HG03457 (cell line): ENCODE measurements around the gene CACNB4.
A peak's percentile ranks its signal among the peaks of the same experiment; 100 is the strongest.

Experiments
- ATAC-seq: cut with Tn5 transposase; IDR thresholded peaks from one replicate; pipeline ENCODE4 v1.9.1; 2021; ENCODE audit warnings: moderate number of reproducible peaks; ENCODE audit not compliant: unreplicated experiment

Gene CACNB4

DNA sequence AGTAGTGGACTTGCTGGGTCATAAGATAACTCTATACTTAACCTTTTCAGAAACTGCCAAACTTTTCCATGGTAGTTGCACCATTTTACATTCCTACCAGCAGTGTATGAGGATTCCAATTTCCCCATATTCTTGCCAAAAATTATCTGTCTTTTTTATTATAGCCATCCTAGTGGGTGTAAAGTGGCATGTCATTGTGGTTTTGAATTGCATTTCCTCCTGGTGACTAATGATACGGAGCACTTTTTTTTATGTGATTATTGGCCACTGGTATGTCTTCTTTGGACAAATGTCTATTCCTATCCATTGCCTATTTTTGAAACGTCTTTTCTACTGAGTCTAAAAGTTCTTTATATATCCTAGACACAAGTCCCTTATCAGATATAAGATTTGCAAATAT is 44.3 kb downstream of the CACNB4 start:
- ATAC-seq, result no peak

DNA sequence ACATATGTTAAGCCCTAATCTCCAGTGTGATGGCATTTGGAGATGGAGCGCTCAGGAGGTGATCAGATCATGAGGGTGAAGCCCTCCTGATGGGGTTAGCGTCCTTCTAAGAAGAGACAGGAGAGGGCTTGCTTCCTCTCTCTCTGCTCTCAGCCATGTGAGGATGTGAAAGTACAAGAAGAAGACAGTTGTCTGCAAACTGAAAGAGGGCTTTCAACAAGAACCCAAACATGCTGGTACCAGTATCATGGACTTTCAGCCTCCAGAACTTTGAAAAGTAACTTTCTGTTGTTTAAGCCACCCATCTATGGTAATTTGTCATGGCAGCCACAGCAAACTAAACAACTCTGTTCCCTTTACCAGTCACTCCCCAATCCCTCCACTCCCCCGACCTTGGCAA is 47.4 kb downstream of the CACNB4 start:
- no peak for ATAC-seq

DNA sequence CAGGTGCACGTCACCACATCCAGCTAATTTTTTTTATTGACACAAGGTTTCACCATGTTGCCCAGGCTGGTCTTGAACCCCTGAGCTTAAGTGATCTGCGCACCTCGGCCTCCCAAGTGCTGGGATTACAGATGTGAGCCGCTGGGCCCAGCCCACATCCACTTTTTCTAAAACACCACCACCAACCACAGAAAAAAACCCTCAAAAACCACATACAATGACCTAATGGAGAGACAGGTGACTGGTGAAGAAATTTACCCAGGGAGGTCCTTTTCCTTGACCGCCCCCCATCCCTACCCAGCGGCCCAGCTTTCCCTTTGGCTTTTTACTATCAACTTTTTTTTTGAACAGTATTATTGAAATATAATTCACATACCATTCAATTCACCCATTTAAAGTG is 47.9 kb downstream of the CACNB4 start:
- no peak for ATAC-seq

DNA sequence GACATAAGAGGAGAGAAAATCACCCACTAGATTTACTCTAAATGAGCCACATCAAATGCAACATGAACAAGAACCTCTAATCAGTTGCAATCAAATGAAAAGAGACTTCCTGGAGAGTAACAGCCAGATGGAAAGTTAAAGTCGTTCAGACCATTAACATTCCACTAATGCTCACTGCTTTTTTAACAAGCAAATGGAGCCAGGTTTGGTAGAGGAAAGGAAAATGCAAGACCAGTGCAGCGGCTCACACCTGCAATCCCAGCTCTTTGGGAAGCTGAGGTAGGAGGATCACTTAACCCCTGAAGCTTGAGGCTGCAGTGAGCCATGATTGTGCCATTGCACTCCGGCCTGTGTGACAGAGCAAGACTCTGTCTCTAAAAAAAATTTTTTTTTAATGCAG is 48.5 kb downstream of the CACNB4 start:
- no peak for ATAC-seq

DNA sequence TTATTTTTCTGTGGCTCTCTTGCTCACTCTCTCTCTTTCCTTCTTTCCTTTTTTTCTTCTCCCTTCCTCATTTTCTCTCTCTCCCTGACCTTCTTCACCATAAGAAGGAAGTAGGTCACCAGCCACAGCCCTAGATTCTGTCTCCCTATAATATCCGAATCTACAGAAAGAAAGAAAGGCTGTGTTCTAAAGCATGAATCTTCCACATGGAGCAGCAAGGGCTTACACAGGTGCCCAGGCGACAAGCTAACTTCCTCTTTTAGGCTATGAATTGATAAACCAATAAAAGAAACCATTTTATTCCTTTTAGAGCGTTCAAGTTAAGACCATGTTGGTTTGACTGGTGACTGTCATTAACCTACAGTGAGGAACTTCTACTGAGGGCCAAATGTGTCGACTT is 49.3 kb downstream of the CACNB4 start:
- no peak for ATAC-seq

DNA sequence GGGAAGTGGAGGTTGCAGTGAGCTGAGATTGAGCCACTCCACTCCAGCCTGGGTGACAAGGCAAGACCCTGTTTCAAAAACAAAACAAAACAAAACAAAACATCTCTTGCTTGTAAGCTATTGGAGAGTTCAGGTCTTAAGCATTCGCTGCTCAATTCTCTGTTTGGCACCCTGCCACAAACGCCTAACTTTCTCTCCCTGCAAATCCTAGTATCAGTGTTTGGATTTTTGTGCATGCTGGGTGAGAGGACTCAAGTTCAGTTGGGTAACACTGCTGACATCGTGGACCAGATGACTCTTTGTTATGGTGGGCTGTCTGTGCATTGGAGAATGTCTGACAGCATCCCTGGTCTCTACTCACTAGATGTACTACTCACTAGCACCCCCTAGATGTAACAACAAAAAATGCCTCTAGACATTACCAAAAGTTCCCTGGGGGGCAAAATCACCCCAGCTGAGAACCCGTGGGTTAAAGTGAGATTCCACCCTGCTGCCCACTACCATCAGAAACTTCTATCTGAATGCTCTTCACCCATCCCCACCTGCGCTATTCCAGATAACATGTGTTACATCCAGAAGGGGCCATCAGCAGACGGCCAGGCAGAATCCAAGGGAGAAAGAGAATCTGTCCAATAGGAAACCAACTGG is 50.9 kb downstream of the CACNB4 start:
- no peak for ATAC-seq

DNA sequence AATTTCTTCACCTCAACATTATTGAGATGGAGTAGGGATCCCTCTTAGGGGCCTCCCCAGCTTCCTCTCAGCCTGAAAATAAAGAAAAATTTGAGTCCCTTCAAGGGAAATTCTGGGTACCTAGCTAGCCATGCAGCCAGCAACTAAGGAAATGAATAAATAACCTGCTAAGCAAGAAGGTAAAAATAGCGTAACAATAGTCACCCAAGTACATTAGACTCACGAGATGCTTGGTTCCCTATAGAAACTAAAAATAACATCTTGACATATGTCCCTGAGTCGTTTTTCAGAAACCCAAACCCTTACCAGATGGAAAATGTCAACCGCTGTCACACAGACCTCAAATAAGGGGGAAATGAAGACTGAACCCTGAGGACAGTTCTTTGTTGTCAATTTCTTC is 51.9 kb downstream of the CACNB4 start:
- peak; percentile 70 for ATAC-seq

DNA sequence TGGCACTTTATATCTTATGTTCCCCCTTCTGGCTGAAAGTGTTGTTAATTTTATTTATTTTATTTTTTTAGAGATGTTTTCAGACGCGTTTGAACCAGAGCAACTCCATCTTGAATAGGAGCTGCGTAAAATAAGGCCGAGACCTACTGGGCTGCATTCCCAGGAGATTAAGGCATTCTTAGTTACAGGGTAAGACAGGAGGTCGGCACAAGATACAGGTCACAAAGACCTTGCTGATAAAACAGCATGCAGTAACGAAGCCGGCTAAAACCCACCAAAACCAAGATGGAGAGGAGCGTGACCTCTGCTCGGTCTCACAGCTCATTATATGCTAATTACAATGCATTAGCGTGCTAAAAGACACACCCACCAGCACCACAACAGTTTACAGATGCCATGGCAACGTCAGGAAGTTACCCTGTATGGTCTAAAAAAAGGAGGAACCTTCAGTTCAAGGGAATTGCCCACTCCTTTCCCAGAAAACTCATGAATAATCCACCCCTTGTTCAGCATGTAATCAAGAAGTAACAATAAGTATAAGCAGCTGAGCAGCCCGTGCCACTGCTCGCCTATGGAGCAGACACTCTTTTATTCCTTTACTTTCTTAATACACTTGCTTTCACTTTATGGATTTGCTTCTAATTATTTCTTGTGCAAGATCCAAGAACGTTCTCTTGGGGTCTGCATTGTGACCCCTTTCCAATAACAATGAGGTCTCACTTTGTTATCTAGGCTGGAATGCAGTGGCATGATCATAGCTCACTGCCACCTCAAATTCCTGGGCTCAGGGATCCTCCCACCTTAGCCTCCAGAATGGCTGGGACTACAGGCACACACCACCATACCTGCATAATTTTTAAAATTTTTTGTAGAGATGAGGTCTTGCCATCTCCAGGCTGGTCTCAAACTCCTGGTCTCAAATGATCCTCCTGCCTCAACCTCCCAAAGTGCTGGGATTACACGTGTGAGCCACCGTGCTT is 55.9 kb downstream of the CACNB4 start:
- ATAC-seq, result no peak

DNA sequence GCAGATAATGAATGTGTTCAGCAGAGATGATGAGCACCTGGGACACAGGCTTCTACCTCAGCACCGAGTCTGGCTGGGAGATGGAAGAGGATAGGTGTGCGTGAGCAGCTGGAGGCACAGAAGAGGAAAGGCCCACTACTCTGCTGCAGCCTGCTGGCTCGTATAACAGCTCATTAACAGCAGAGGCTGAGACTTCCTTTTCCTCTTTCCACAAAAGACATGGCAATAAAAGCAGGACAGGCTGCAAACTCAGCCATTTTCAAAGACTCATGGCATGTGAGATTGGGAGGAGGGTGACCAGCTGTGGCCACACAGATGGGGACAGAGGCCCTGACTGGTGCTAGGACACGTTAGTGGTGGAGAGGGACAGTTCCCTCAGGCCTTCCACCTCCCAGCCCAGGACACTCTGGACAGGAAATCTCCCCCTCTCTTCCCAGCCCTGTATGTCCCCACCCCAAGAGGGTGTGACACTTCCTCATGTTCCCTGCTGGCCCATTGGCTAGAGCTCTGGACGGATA is 60.3 kb downstream of the CACNB4 start:
- ATAC-seq, result no peak

DNA sequence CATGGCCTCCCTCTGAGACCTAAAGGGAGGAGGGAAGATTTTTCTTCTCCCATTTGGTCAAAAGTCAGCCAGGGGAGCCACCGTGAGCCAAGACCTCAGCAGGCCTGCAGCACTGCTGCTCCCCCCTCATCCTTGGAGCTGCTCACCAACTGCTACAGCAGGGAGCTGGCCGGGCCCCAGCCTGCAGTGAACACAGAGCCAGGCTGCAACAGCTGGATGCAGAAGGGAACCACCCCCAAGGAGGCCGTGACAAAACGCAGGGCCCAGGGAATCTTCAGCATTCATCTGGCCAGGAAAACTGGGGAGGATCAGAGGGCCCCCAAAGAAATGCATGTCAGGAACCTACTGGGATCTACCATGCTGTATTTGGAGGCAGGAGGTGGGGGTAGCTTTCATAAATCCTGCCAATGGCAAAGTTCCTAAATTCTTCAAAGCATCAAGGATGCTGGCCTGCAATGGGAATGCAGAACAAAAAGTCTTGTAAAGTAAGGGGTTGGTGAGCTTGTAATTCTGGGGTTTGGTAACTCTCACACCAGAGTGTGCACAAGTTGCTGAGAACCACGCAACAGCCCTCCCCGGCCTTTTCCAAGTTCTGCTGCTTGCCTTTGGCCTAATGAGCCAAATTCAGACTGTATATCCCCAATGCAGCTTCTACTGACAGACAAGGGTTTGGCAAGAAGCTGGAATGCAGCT is 61.0 kb downstream of the CACNB4 start:
- ATAC-seq, result no peak

DNA sequence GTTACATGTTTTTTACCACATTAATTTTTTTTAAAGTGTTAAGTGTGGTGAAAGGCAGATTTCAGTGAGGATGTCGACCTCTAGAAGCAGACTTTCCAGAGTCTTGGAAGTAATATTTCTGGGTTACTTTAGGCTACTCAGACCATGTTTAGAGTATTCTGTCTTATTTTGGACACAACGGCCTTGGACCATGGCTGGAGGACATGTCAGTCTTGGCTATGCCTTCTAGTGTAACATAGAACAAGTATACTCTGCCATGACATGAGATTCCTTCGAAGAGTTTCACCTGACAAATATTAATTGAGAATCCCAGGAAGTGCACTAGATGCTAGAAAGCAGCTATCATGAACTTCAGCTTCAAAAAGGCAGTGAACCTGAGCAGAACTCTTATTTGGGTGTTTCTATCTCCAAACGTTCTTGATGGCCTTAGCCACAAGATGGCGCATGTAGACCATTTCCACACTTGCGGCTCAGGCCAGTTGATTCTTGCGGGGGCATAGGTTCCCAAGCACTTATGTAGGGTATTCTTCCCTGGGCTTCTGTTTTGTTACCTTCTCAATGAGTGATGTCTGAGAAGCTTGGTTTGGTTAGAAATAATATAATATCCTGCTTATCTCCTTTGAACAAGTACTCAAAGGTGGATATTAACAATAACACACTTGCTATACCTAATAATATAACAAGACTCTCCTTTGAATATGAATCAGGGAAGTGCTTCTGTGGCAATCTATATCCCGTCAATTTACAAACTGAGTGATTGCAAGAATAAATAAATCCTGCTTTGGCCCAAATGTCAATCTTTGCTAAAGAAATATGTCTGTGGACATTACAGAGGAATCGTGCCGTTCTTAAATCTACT is 62.0 kb downstream of the CACNB4 start:
- ATAC-seq, result peak; percentile 57

DNA sequence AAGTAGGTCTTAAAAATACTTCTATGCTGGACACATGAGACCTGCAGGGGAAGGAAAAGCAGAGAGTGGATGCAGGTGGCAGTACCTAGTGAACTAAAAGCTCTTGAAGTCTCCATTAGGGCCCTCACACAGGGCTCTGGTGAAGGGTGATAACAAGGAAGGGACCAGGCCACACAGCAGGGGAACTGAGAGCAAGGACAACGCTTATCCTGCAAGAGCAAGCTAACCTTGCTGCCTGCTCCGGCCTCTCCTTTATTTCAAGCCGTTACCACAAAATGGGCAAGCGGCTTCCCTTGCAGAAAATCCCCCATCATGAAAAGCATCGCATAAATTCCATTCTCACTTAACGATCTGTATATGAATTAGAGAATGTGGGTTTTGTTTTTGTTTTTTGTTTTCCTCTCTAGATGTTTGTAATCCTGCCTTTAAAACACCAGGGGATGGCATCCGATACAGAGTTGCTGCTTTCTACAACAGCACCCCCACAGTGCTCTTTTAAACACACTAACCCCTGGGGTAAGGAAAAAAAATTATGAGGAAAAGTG is 64.5 kb downstream of the CACNB4 start:
- ATAC-seq, result no peak

DNA sequence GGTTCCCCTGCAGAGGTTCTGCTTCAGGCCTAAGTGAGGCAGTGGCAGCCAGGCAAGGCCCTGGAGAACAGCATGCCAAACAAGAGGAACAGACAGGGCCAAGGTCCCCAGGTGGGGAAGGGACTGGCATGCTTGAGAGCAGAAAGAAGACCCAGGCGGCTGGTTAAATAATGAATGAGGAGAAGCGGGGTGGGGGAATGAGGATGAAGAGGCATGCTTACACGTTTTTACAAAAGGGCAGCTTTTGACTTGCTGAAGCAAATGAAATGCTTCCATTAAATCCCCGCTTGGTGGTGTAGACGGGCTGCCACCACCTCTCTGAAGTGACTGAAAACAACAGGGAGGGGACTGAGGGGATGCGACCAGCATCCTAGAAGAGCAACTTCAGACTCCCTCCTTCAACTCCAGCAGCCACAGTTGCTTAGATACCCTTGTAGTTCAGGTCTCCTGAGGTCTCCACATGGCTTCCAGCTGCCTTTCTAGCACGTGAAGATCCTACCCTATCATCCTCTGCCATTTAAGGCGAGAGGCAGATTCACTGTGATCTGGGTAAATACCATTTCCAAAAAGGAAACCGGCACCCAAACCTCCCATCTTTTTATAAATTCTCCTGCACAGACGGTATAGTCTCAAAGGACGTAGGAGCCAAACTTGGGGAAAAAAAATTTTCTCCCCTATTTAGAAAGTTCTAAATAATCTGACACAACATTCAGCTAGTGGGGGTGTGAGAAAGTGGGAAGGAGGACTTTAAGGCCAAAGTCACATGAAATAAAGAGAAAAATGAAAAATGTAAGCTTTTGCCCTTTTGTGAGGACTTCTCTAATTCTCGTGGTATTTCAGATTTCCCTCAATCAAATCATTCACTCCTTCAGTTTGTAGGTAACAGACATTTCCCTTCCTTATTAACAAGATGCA is 65.6 kb downstream of the CACNB4 start:
- ATAC-seq, result no peak

DNA sequence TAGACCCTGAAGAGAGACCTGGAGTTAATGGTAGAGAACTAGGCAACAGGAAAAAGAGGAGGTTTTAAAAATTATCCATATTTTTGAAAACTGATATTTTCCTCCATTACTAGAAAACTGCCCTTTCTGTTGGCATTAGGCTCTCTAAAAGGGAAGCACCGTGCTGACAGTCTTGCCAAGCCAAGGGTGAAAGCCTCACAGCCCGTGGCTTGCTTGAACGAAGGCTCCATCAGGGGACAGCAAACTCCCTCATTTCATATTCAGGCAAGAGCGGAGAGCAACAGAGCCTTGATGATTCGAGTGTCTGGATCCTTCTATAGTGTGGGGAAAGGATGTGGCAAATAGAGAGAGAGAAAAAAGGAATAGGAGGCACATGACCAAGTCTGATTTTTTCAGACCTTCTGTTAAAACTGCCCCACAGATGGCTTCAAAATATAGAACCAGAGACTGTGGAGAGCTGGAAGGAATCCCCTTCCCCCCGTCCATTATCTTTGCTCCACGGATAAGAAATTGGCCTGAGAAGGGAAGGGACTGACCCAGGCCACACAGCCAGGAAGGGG is 67.0 kb downstream of the CACNB4 start:
- no peak for ATAC-seq

DNA sequence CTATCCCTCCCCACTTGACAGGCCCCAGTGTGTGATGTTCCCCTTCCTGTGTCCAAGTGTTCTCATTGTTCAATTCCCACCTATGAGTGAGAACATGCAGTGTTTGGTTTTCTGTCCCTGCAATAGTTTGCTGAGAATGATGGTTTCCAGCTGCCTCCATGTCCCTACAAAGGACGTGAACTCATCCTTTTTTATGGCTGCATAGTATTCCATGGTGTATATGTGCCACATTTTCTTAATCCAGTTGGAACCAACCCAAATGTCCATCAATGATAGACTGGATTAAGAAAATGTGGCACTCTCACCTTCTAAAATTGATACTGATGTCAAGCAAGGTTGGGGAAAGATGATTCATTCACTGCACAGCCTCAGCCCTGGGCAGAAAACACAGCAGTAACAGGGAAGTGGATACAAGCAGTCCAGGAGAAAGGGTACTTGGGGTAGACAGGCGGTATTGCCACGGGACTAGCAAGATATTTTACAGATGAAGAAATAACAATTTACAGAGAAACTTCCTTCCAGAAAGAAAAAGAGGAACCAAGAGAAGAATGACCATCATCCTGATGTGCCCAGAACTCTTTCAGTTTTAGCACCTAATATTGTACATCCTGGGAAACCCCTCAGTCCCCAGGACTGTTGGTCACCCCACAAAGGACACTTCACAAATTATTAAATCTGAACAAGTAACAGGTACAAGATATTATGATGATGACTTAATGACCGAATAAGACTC is 68.1 kb downstream of the CACNB4 start:
- ATAC-seq, result peak; percentile 54

DNA sequence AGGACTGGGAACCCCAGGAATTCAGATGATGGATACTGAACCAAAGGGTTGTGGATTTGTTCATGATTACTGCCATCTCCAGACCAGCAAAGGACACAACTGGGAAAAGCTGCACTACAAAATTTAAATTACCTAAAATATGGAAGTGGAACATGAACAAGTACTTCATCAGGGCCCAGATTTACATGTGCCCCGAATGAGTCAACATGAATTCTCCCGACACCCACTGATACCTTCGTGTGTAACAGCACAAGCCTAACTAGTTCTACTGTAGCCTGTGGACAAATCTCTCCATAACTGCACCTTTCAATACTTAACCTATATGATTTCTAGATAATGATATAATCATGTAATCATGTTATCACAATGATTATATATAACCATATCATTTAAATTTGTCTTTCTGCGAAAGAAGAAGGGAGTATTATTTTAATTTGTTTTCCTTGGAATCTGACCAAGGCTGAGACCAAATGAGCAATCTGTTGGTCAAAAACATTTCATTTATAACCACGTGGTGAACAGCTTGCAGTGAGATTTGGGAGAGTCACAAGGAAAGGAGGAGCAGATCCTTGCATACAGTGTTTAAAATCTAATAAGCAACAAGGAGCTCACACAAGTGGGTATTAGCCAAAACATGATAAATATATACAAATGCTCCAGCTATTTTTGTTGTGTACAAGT is 70.5 kb downstream of the CACNB4 start:
- ATAC-seq, result no peak

DNA sequence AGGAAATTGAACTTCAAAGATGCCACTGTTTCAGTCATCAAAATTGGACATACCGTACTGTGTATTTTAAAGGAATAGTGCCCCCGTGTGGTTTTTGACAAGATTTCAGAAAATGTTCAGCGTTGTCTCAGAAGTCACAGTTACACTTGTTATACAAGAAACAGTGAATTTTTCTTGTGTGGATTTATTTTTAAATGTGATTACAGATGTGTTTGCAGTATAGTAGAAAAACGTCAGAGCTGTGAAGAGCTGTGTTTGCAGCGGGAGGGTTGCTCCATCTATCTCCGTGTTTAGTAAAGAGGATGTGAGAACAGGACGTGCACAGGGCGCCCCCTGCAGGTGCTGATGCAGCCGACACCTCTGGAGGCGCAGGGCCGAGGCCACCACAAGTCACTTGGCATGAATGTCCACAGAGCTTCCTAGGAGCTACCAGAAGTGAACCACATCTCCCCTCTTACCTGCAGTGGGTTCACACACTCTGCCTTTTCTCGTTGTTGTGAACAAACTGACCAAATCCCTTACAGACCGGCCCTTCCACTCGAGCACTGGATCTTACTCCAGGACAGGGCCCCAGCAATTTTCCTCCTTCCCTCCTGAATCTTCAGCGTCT is 73.1 kb downstream of the CACNB4 start:
- peak; percentile 91 for ATAC-seq
